Vagina (tissue), 2 donors: Measurements from ENCODE around the gene CSRNP3.

ENCODE experiments used
- POLR2A ChIP-seq, 2 donors: fragments of 450-650 bp; IDR thresholded peaks; one replicate each; pipeline ENCODE4 v1.6.1; 2017; ENCODE audit warnings: antibody characterized with exemption in 2 of 2, mild to moderate bottlenecking in 2 of 2, moderate library complexity in 2 of 2
- POLR2AphosphoS5 ChIP-seq, 2 donors: sonication (generic); formaldehyde crosslinking; IDR thresholded peaks; one replicate each; pipeline ENCODE4 v1.9.0; 2017; ENCODE audit warnings: antibody characterized with exemption in 2 of 2, mild to moderate bottlenecking in 2 of 2, low read depth in 1 of 2; ENCODE audit not compliant: insufficient read depth in 1 of 2
- TF ChIP-seq, protein P1 (sequence below), 3 experiments: fragments of 450-650 bp in 2 of 3; fragments of 200-600 bp in 1 of 3; sonication (generic) in 1 of 3; IDR thresholded peaks; one replicate each; pipeline ENCODE4 v1.5.1; 2017 to 2019; ENCODE audit warnings: antibody characterized with exemption in 3 of 3, mild to moderate bottlenecking in 2 of 3, moderate library complexity in 2 of 3

DNA sequence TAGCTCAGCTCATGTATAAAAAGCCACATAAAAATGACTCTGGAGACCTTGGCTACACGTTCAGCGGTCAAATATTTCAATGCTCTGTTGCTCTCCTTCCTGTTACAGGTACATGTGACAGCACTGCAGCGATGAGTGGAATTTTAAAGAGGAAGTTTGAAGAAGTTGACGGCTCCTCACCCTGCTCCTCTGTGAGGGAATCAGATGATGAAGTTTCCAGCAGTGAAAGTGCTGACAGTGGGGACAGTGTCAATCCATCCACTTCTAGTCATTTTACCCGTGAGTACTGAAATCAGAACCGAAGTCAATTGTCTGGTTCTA lies 125.4 kb downstream of the CSRNP3 start:
- TF ChIP-seq, protein P1, sequence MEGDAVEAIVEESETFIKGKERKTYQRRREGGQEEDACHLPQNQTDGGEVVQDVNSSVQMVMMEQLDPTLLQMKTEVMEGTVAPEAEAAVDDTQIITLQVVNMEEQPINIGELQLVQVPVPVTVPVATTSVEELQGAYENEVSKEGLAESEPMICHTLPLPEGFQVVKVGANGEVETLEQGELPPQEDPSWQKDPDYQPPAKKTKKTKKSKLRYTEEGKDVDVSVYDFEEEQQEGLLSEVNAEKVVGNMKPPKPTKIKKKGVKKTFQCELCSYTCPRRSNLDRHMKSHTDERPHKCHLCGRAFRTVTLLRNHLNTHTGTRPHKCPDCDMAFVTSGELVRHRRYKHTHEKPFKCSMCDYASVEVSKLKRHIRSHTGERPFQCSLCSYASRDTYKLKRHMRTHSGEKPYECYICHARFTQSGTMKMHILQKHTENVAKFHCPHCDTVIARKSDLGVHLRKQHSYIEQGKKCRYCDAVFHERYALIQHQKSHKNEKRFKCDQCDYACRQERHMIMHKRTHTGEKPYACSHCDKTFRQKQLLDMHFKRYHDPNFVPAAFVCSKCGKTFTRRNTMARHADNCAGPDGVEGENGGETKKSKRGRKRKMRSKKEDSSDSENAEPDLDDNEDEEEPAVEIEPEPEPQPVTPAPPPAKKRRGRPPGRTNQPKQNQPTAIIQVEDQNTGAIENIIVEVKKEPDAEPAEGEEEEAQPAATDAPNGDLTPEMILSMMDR (IDR thresholded peaks at IDR 0.05): no peak
- TF ChIP-seq POLR2A (IDR thresholded peaks at IDR 0.05) (no peak), POLR2AphosphoS5 (IDR thresholded peaks at IDR 0.05; ENCODE audit: insufficient read depth in 1 of 2, low read depth in 1 of 2) (no peak)
